MM.1S (cell line): ENCODE results near the gene OR6B3.

ENCODE experiments used
- DNase-seq: peaks from one replicate; pipeline ENCODE4 v3.0.0-alpha.2; 2015
- H2AFZ ChIP-seq: fragments of 300-600 bp; sonication (generic); 2 replicates; pipeline ENCODE4 v1.6.0; 2016; ENCODE audit warnings: antibody characterized with exemption, low read length
- H3F3A ChIP-seq: fragments of 300-600 bp; sonication (generic); 2 replicates; pipeline ENCODE4 v1.6.1; 2016; ENCODE audit warnings: mild to moderate bottlenecking, antibody characterized with exemption, low read length, moderate library complexity, mixed read lengths; ENCODE audit not compliant: insufficient read depth
- H3K27ac ChIP-seq: fragments of 300-600 bp; sonication (generic); 2 replicates; pipeline ENCODE4 v1.5.1; 2016; ENCODE audit warnings: mild to moderate bottlenecking, low read length
- H3K27me3 ChIP-seq: fragments of 300-600 bp; sonication (generic); replicated peaks from 2 replicates; pipeline ENCODE4 v1.6.0; 2016; ENCODE audit warnings: low read length; ENCODE audit not compliant: insufficient read depth
- H3K36me3 ChIP-seq: fragments of 300-600 bp; sonication (generic); replicated peaks from 2 replicates; pipeline ENCODE4 v1.6.1; 2016; ENCODE audit warnings: mild to moderate bottlenecking, low read length, mixed read lengths; ENCODE audit not compliant: insufficient read depth
- H3K4me1 ChIP-seq: fragments of 300-600 bp; sonication (generic); 2 replicates; pipeline ENCODE4 v1.6.1; 2016; ENCODE audit warnings: low read length, mixed read lengths
- H3K4me2 ChIP-seq: fragments of 300-600 bp; sonication (generic); 2 replicates; pipeline ENCODE4 v1.6.0; 2016; ENCODE audit warnings: low read depth, low read length
- H3K4me3 ChIP-seq: fragments of 300-600 bp; sonication (generic); 2 replicates; pipeline ENCODE4 v1.5.1; 2016; ENCODE audit warnings: low read length, mixed read lengths
- H3K79me2 ChIP-seq: fragments of 300-600 bp; sonication (generic); 2 replicates; pipeline ENCODE4 v1.6.1; 2016; ENCODE audit warnings: mixed run types, low read length, mixed read lengths
- H3K9ac ChIP-seq: fragments of 300-600 bp; sonication (generic); 2 replicates; pipeline ENCODE4 v1.6.1; 2016; ENCODE audit warnings: low read length, mixed read lengths
- H3K9me2 ChIP-seq: fragments of 300-600 bp; sonication (generic); replicated peaks from 2 replicates; pipeline ENCODE4 v1.6.1; 2016; ENCODE audit warnings: mild to moderate bottlenecking, low read length, mixed read lengths; ENCODE audit not compliant: insufficient read depth
- H3K9me3 ChIP-seq: fragments of 300-600 bp; sonication (generic); replicated peaks from 2 replicates; pipeline ENCODE4 v1.6.1; 2016; ENCODE audit warnings: mild to moderate bottlenecking, low read length, mixed read lengths; ENCODE audit not compliant: insufficient read depth
- H4K20me1 ChIP-seq: fragments of 300-600 bp; sonication (generic); 2 replicates; pipeline ENCODE4 v1.6.1; 2016; ENCODE audit warnings: mild to moderate bottlenecking, low read length, moderate library complexity, mixed read lengths; ENCODE audit not compliant: insufficient read depth
- EZH2 ChIP-seq: fragments of 300-600 bp; sonication (generic); optimal IDR thresholded peaks from 2 replicates; pipeline ENCODE3; 2017; ENCODE audit warnings: low read depth, mild to moderate bottlenecking, antibody characterized with exemption, low read length, mixed read lengths
- EZH2phosphoT487 ChIP-seq: fragments of 300-600 bp; sonication (generic); IDR thresholded peaks from 2 replicates; pipeline ENCODE4 v1.6.1; 2018; ENCODE audit warnings: antibody characterized with exemption, low read length
- TF ChIP-seq, protein P1 (sequence below): fragments of 300-600 bp; sonication (generic); IDR thresholded peaks from 2 replicates; pipeline ENCODE4 v1.5.1; 2016; ENCODE audit warnings: antibody characterized with exemption, low read length, mixed read lengths

OR6B3 gene

DNA sequence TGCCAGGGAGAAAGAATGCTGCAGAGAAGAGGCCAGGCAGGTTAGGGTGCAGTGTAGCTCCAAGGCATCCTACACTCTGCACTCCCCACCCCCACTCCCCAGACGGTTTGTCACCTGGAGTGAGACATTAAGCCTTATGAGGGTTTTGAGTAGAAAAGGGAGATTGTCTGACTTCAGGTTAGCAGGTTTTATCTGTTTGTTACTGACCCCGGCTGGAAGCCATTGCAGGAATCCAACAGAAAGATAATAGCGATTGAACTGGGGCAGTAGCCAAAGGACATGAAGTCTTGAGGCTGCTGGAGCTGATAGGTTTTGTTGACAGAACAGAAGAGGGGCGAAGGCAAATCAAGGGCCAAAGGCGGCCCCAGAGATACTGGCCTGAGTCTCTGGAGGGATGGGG lies 36.0 kb upstream of the OR6B3 start:
- H3K27me3 ChIP-seq: no peaks in the 10 kb centered on the region; the same call in 1 of the 2 replicates
- H3K4me3 ChIP-seq: no peak overlapping the region
- no peak overlapping the region for H3K4me2 ChIP-seq
- H2AFZ ChIP-seq: no peak overlapping the region
- TF ChIP-seq, protein P1, sequence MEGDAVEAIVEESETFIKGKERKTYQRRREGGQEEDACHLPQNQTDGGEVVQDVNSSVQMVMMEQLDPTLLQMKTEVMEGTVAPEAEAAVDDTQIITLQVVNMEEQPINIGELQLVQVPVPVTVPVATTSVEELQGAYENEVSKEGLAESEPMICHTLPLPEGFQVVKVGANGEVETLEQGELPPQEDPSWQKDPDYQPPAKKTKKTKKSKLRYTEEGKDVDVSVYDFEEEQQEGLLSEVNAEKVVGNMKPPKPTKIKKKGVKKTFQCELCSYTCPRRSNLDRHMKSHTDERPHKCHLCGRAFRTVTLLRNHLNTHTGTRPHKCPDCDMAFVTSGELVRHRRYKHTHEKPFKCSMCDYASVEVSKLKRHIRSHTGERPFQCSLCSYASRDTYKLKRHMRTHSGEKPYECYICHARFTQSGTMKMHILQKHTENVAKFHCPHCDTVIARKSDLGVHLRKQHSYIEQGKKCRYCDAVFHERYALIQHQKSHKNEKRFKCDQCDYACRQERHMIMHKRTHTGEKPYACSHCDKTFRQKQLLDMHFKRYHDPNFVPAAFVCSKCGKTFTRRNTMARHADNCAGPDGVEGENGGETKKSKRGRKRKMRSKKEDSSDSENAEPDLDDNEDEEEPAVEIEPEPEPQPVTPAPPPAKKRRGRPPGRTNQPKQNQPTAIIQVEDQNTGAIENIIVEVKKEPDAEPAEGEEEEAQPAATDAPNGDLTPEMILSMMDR: no peak
- no peak for TF ChIP-seq EZH2
- TF ChIP-seq EZH2phosphoT487: no peak
- H3K36me3 ChIP-seq: no peaks in the 10 kb centered on the region
- H3K9me2 ChIP-seq: no peaks in the 10 kb centered on the region
- no peak for DNase-seq
- H3F3A ChIP-seq: no peaks in the 10 kb centered on the region
- no peaks in the 10 kb centered on the region for H3K9me3 ChIP-seq
- H3K9ac ChIP-seq: no peak overlapping the region
- no peaks in the 10 kb centered on the region for H3K4me1 ChIP-seq
- no peaks in the 10 kb centered on the region for H3K79me2 ChIP-seq
- no peak overlapping the region for H3K27ac ChIP-seq
- no peaks in the 10 kb centered on the region for H4K20me1 ChIP-seq

DNA sequence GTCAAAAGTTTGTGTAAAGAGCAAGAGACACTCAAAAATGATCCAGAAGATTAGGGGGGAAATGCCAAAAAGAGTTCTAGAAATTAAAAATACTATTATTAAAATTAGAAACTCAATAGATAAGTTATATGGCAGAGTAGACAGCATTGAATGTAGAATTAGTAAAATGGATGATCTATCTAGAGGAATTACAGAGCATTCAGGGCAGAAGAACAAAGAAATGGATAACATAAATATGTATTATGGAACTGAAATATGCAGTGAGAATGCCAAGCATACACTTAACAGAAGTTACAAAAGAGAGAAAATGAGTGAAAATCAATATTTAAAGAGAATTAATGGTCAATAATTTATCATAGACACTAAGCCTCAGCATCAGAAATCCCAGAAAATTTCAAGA lies 33.2 kb upstream of the OR6B3 start:
- no peaks in the 10 kb centered on the region for H4K20me1 ChIP-seq
- DNase-seq: no peak
- no peak overlapping the region for H3K4me2 ChIP-seq
- H3F3A ChIP-seq: no peaks in the 10 kb centered on the region
- no peak overlapping the region for H3K4me3 ChIP-seq
- no peaks in the 10 kb centered on the region for H3K9me3 ChIP-seq
- no peaks in the 10 kb centered on the region for H3K79me2 ChIP-seq
- H3K36me3 ChIP-seq: no peaks in the 10 kb centered on the region
- H3K4me1 ChIP-seq: no peaks in the 10 kb centered on the region
- no peak overlapping the region for H3K9ac ChIP-seq
- H3K27ac ChIP-seq: no peak overlapping the region
- no peaks in the 10 kb centered on the region for H3K9me2 ChIP-seq
- H2AFZ ChIP-seq: no peak overlapping the region
- H3K27me3 ChIP-seq: no peaks in the 10 kb centered on the region
- no peak for TF ChIP-seq EZH2phosphoT487
- no peak for TF ChIP-seq EZH2

DNA sequence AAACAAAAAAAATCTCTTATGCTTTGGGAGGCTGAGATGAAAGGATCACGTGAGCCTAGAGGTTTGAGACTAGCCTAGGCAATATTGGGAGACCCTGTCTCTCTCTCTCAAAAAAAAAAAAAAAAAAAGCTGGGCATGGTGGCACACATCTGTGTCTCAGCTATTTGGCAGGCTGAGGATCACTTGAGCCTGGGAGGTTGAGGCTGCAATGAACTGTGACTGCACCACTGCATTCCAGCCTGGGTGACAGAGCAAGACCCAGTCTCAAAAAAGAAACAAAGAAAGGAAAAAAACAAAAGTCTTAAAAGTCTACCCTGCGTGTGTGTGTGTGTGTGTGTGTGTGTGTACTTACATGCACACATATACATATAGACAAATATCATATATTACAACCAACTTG lies 25.3 kb upstream of the OR6B3 start:
- Histone ChIP-seq H3K9me2 (no peaks in the 10 kb centered on the region), H4K20me1 (no peaks in the 10 kb centered on the region), H3K27ac (no peak overlapping the region), H3K9me3 (no peaks in the 10 kb centered on the region), H3F3A (no peaks in the 10 kb centered on the region), H3K4me1 (no peaks in the 10 kb centered on the region), H2AFZ (no peak overlapping the region), H3K79me2 (no peaks in the 10 kb centered on the region), H3K4me3 (no peak overlapping the region), H3K36me3 (no peaks in the 10 kb centered on the region), H3K4me2 (no peak overlapping the region), H3K27me3 (no peaks in the 10 kb centered on the region), H3K9ac (no peak overlapping the region)
- DNase-seq: no peak
- TF ChIP-seq, protein P1: no peak
- TF ChIP-seq EZH2phosphoT487 (no peak), EZH2 (no peak)

DNA sequence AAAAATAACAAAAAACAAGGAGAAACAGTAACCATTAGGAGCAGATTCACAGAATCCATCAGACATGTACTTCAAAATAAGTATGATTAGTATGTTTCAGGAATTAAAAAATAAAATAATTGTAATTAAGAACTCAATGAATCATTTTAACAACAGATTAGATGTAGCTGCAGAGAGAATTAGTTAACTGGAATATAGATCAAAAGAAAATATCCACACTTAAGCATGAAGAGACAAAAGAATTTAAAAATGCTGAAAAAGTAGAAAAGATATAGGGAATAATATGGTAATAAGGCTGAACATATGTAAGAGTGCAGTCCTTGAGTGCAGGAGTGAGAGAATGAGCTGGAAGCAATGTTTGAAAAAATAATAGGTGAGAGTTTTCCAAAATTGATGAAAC lies 24.1 kb upstream of the OR6B3 start:
- no peak overlapping the region for H3K27ac ChIP-seq
- no peaks in the 10 kb centered on the region for H3F3A ChIP-seq
- H3K4me3 ChIP-seq: no peak overlapping the region
- H3K27me3 ChIP-seq: no peaks in the 10 kb centered on the region
- TF ChIP-seq, protein P1: no peak
- TF ChIP-seq EZH2phosphoT487: no peak
- TF ChIP-seq EZH2: no peak
- no peak overlapping the region for H2AFZ ChIP-seq
- no peaks in the 10 kb centered on the region for H4K20me1 ChIP-seq
- no peak for DNase-seq
- no peaks in the 10 kb centered on the region for H3K4me1 ChIP-seq
- H3K4me2 ChIP-seq: no peak overlapping the region
- no peaks in the 10 kb centered on the region for H3K79me2 ChIP-seq
- no peaks in the 10 kb centered on the region for H3K36me3 ChIP-seq
- no peak overlapping the region for H3K9ac ChIP-seq
- no peaks in the 10 kb centered on the region for H3K9me2 ChIP-seq
- no peaks in the 10 kb centered on the region for H3K9me3 ChIP-seq
